CD4-positive, alpha-beta T cell (primary cell): ENCODE data around the gene HOMER1. TPM values are rescaled to one million over a fixed set of nuclear protein-coding genes. Genes with fewer than 3 reads are reported as not detected.

Experiments used
- ATAC-seq: fragments of 200-7000 bp; cut with Tn5 transposase; one replicate; pipeline ENCODE4 v1.10.0; 2022; ENCODE audit warnings: mild to moderate bottlenecking; ENCODE audit not compliant: poor library complexity
- CTCF ChIA-PET: fragments of 350-600 bp; sonication (Branson Sonifier 250); formaldehyde crosslinking; loops from one replicate; lab custom pipeline; 2021; ENCODE audit warnings: antibody characterized with exemption, inconsistent platforms; lab: Charles Lee
- POLR2A ChIA-PET: fragments of 350-600 bp; sonication (Branson Sonifier 250); formaldehyde crosslinking; loops from one replicate; lab custom pipeline; 2021; ENCODE audit warnings: antibody characterized with exemption, inconsistent platforms; lab: Charles Lee
- DNase-seq, 14 experiments: peaks; one replicate each; pipeline ENCODE4 v3.0.0-alpha.2; 2013 to 2020; ENCODE audit warnings: mixed read lengths in 2 of 14
- H3K27ac ChIP-seq, 2 donors: one replicate each; pipeline versions ENCODE4 v1.5.1 to v1.7.0; 2013; ENCODE audit warnings: low read length in 2 of 2, low read depth in 1 of 2, mild to moderate bottlenecking in 1 of 2
- H3K27me3 ChIP-seq, 2 experiments: 1 replicate in 1 of 2; 2 replicates in 1 of 2; pipeline versions ENCODE4 v1.6.1 to v1.7.0; 2013; ENCODE audit warnings: low read length in 2 of 2, control low read depth in 1 of 2, mild to moderate bottlenecking in 1 of 2, moderate library complexity in 1 of 2; ENCODE audit not compliant: insufficient read depth in 2 of 2, control insufficient read depth in 1 of 2
- H3K36me3 ChIP-seq: one replicate; pipeline ENCODE4 v1.6.1; 2013; ENCODE audit warnings: low read length, control low read depth; ENCODE audit not compliant: insufficient read depth
- H3K4me1 ChIP-seq: one replicate; pipeline ENCODE4 v1.6.1; 2013; ENCODE audit warnings: low read length, control low read depth; ENCODE audit not compliant: insufficient read depth
- H3K4me3 ChIP-seq: one replicate; pipeline ENCODE4 v1.5.1; 2013; ENCODE audit warnings: mild to moderate bottlenecking, low read length, moderate library complexity
- H3K9me3 ChIP-seq, 2 experiments: 1 replicate in 1 of 2; 2 replicates in 1 of 2; pipeline versions ENCODE4 v1.6.1 to v1.7.0; 2013; ENCODE audit warnings: low read length in 2 of 2, mild to moderate bottlenecking in 2 of 2, control low read depth in 1 of 2, moderate library complexity in 1 of 2; ENCODE audit not compliant: control insufficient read depth in 1 of 2, insufficient read depth in 1 of 2
- H3K27ac Mint-ChIP-seq: one replicate; pipeline ENCODE4 v1.8.0; 2020; ENCODE audit warnings: mixed read lengths
- H3K27me3 Mint-ChIP-seq: one replicate; pipeline ENCODE4 v1.8.0; 2021; ENCODE audit warnings: mixed read lengths
- H3K36me3 Mint-ChIP-seq: one replicate; pipeline ENCODE4 v1.8.0; 2021; ENCODE audit warnings: low read depth, mixed read lengths
- H3K4me1 Mint-ChIP-seq: one replicate; pipeline ENCODE4 v1.8.0; 2021; ENCODE audit warnings: low read depth, mixed read lengths
- H3K4me3 Mint-ChIP-seq: one replicate; pipeline ENCODE4 v1.8.0; 2020; ENCODE audit warnings: mild to moderate bottlenecking, mixed read lengths
- H3K9me3 Mint-ChIP-seq: one replicate; pipeline ENCODE4 v1.8.0; 2020; ENCODE audit warnings: mixed read lengths
- CTCF ChIP-seq: fragments of 200-600 bp; IDR thresholded peaks from one replicate; pipeline ENCODE4 v1.8.0; 2022; ENCODE audit warnings: antibody characterized with exemption, mild to moderate bottlenecking
- intact Hi-C, 2 experiments: fragments of 100-400 bp; cut with DNase I in 1 of 2; cut with micrococcal nuclease in 1 of 2; formaldehyde crosslinking; loops; one replicate each; pipeline versions ENCODE4 v1.15.1 to v1.9.0; 2023 to 2025; cut with DNase I, micrococcal nuclease
- total RNA-seq, 174 experiments: library from RNA in 2 of 174; stranded (reverse) in 2 of 174; gene quantifications; one replicate each; pipeline ENCODE4 v1.2.3 and lab custom pipeline; 2021 to 2026

HOMER1 gene
- total RNA-seq, 2 experiments from 2014 or later: 2.1 TPM

GRCh38 chr5:79330071-79330470, 183.9 kb downstream of the HOMER1 start:
- ChIA-PET CTCF (no interaction called here), POLR2A (no interaction called here)
- ATAC-seq (no peak), DNase-seq (no peak)
- Histone ChIP-seq H3K4me3 (no peak overlapping the region), H3K9me3 (peaks cover 0 to 5% of the 10 kb centered on the region in 2 experiments), H3K27me3 (no peaks in the 10 kb centered on the region), H3K27ac (no peak overlapping the region), H3K36me3 (no peaks in the 10 kb centered on the region), H3K4me1 (no peaks in the 10 kb centered on the region)
- H3K27me3 Mint-ChIP-seq: peaks cover 4% of the 10 kb centered on the region
- H3K9me3 Mint-ChIP-seq: peaks cover 5% of the 10 kb centered on the region
- TF ChIP-seq CTCF: no peak
- no peak overlapping the region for H3K4me3 Mint-ChIP-seq
- no peaks in the 10 kb centered on the region for H3K36me3 Mint-ChIP-seq
- intact Hi-C loops: no loop called here
- H3K27ac Mint-ChIP-seq: no peak overlapping the region
- no peaks in the 10 kb centered on the region for H3K4me1 Mint-ChIP-seq

GRCh38 chr5:79329453-79329852, 184.5 kb downstream of the HOMER1 start:
- Histone ChIP-seq H3K27me3 (no peaks in the 10 kb centered on the region), H3K36me3 (no peaks in the 10 kb centered on the region), H3K4me1 (no peaks in the 10 kb centered on the region), H3K4me3 (no peak overlapping the region), H3K27ac (no peak overlapping the region), H3K9me3 (peaks cover 0 to 5% of the 10 kb centered on the region in 2 experiments)
- ChIA-PET CTCF (no interaction called here), POLR2A (no interaction called here)
- Mint-ChIP-seq H3K27ac (no peak overlapping the region), H3K9me3 (no peaks in the 10 kb centered on the region), H3K36me3 (peaks cover under 1% of the 10 kb centered on the region), H3K4me3 (no peak overlapping the region), H3K4me1 (no peaks in the 10 kb centered on the region), H3K27me3 (peaks cover 4% of the 10 kb centered on the region)
- no peak for TF ChIP-seq CTCF
- intact Hi-C loops: no loop called here
- ATAC-seq (no peak), DNase-seq (no peak)

Other genes with a start within 250 kb of the HOMER1 start
- gene TENT2, start 98.3 kb upstream of the HOMER1 start, total RNA-seq: 100 to 1,000 TPM; 127 to 138 TPM
- gene CMYA5, start 175.7 kb upstream of the HOMER1 start, total RNA-seq: under 1 TPM; 0.20 to 0.22 TPM